Gastrocnemius medialis (tissue), 4 donors: ENCODE results near the gene RDH11.

Experiments
- POLR2A ChIP-seq, 2 donors: fragments of 450-650 bp; IDR thresholded peaks; one replicate each; pipeline ENCODE4 v1.6.1; 2017; ENCODE audit warnings: antibody characterized with exemption in 2 of 2, mild to moderate bottlenecking in 2 of 2, moderate library complexity in 2 of 2
- TF ChIP-seq, protein P1 (sequence below), 5 experiments: fragments of 450-650 bp in 3 of 5; fragments of 200-600 bp in 2 of 5; sonication (generic) in 2 of 5; IDR thresholded peaks in 4 of 5; conservative IDR thresholded peaks in 1 of 5; 1 replicate in 4 of 5; 2 replicates in 1 of 5; pipeline ENCODE4 v1.5.1; 2016 to 2019; ENCODE audit warnings: antibody characterized with exemption in 5 of 5, mild to moderate bottlenecking in 3 of 5, moderate library complexity in 3 of 5

DNA sequence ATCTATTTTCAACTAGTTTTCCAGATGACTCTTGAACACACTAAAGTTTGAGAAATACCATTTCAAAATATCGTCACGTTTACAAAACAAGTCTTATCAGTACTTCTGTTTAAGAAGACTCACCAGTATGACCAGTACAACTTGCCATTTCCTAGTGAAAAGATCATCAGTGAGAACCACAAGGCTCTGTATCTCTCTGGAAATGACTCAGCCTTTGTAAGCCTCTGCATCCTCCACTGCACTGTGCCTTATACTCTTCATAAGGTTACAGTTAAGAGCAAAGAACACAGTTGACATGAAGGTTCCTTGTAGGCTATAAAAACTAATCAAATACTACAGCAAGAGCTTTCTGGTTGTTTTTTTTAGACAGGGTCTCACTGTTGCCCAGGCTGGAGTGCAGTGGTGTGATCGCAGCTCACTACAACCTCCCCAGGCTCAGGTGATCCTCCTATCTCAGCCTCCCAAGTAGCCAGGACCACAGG is 15.4 kb downstream of the RDH11 start:
- TF ChIP-seq, protein P1, sequence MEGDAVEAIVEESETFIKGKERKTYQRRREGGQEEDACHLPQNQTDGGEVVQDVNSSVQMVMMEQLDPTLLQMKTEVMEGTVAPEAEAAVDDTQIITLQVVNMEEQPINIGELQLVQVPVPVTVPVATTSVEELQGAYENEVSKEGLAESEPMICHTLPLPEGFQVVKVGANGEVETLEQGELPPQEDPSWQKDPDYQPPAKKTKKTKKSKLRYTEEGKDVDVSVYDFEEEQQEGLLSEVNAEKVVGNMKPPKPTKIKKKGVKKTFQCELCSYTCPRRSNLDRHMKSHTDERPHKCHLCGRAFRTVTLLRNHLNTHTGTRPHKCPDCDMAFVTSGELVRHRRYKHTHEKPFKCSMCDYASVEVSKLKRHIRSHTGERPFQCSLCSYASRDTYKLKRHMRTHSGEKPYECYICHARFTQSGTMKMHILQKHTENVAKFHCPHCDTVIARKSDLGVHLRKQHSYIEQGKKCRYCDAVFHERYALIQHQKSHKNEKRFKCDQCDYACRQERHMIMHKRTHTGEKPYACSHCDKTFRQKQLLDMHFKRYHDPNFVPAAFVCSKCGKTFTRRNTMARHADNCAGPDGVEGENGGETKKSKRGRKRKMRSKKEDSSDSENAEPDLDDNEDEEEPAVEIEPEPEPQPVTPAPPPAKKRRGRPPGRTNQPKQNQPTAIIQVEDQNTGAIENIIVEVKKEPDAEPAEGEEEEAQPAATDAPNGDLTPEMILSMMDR (IDR thresholded peaks at IDR 0.05 in 4 of 5, conservative IDR thresholded peaks at IDR 0.05 in 1 of 5) = no peak
- TF ChIP-seq POLR2A (IDR thresholded peaks at IDR 0.05) = no peak
